ENCODE measurements around the gene MLPH. TPM values are rescaled to one million over a fixed set of nuclear protein-coding genes. Genes with fewer than 3 reads are reported as not detected.

The MLPH gene
- polyA plus RNA-seq, 1 of the 3 experiments (the other 2 are of a cell fraction), result 93.6 TPM

DNA sequence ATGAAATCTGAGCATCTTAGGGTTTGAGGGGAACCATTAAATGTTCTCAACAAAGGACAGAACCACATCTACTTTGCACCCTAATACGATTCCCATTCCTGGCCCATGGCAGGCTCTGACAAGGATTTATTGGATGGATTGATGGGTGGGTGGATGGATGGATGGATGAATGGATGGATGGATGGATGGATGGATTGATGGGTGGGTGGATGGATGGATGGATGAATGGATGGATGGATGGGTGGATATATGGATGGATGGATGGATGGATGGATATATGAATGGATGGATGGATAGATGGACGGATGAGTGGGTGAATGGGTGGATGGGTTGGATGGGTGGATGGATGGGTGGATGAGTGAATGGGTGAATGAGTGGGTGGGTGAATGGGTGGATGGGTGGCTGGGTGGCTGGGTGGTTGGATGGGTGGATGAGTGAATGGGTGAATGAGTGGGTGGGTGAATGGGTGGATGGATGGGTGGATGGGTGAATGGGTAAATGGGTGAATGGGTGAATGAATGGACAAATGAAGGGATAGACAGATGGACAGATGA is 29.6 kb upstream of the MLPH start (continued):
- TF ChIP-seq, protein P1, sequence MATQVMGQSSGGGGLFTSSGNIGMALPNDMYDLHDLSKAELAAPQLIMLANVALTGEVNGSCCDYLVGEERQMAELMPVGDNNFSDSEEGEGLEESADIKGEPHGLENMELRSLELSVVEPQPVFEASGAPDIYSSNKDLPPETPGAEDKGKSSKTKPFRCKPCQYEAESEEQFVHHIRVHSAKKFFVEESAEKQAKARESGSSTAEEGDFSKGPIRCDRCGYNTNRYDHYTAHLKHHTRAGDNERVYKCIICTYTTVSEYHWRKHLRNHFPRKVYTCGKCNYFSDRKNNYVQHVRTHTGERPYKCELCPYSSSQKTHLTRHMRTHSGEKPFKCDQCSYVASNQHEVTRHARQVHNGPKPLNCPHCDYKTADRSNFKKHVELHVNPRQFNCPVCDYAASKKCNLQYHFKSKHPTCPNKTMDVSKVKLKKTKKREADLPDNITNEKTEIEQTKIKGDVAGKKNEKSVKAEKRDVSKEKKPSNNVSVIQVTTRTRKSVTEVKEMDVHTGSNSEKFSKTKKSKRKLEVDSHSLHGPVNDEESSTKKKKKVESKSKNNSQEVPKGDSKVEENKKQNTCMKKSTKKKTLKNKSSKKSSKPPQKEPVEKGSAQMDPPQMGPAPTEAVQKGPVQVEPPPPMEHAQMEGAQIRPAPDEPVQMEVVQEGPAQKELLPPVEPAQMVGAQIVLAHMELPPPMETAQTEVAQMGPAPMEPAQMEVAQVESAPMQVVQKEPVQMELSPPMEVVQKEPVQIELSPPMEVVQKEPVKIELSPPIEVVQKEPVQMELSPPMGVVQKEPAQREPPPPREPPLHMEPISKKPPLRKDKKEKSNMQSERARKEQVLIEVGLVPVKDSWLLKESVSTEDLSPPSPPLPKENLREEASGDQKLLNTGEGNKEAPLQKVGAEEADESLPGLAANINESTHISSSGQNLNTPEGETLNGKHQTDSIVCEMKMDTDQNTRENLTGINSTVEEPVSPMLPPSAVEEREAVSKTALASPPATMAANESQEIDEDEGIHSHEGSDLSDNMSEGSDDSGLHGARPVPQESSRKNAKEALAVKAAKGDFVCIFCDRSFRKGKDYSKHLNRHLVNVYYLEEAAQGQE (IDR thresholded peaks at IDR 0.05; ENCODE audit: low read depth, low read length), result no peak
- TF ChIP-seq, protein P2, sequence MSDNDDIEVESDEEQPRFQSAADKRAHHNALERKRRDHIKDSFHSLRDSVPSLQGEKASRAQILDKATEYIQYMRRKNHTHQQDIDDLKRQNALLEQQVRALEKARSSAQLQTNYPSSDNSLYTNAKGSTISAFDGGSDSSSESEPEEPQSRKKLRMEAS (IDR thresholded peaks at IDR 0.05; ENCODE audit: low read depth), result no peak
- TF ChIP-seq NFIC (IDR thresholded peaks at IDR 0.05; ENCODE audit: borderline replicate concordance), result no peak

DNA sequence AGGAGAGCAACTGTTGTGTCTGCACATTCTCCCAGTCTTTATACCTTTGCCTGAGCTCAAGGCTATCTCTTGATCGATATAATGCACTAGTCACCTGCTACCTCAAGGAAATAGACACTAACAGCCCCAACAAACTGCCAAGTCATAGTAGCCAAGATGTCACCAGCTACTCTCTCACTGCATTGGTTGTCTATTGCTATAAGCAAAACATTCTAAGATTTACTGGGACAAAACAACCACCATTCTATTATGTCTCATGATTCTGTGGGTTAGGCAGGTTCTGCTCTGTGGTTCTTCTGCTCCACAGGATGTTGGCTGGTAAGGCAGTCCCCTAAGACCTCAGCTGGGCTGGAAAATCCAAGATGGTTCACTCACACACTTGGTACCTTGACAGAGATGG is 28.5 kb upstream of the MLPH start:
- H2AFZ ChIP-seq (ENCODE audit: low read depth), result no peak overlapping the region
- H3K4me3 ChIP-seq (ENCODE audit: low read depth in 2 of 2, low read length in 1 of 2), result no peak overlapping the region
- H3K4me2 ChIP-seq, result no peak overlapping the region
- no peak overlapping the region for H3K27ac ChIP-seq (ENCODE audit: low read depth in 2 of 2, low read length in 1 of 2)
- peaks cover 5% of the 10 kb centered on the region for H3F3A ChIP-seq (replicated peaks; ENCODE audit: insufficient read depth)
- TF ChIP-seq ELF1 (IDR thresholded peaks at IDR 0.05), result no peak
- no peak for TF ChIP-seq RCOR1 (IDR thresholded peaks at IDR 0.05; ENCODE audit: low read length)
- TF ChIP-seq MXI1 (IDR thresholded peaks at IDR 0.05; ENCODE audit: low read depth, low read length), result no peak
- TF ChIP-seq, protein P3, sequence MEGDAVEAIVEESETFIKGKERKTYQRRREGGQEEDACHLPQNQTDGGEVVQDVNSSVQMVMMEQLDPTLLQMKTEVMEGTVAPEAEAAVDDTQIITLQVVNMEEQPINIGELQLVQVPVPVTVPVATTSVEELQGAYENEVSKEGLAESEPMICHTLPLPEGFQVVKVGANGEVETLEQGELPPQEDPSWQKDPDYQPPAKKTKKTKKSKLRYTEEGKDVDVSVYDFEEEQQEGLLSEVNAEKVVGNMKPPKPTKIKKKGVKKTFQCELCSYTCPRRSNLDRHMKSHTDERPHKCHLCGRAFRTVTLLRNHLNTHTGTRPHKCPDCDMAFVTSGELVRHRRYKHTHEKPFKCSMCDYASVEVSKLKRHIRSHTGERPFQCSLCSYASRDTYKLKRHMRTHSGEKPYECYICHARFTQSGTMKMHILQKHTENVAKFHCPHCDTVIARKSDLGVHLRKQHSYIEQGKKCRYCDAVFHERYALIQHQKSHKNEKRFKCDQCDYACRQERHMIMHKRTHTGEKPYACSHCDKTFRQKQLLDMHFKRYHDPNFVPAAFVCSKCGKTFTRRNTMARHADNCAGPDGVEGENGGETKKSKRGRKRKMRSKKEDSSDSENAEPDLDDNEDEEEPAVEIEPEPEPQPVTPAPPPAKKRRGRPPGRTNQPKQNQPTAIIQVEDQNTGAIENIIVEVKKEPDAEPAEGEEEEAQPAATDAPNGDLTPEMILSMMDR (IDR thresholded peaks at IDR 0.05), result no peak
- no peak for TF ChIP-seq NFIC (IDR thresholded peaks at IDR 0.05; ENCODE audit: borderline replicate concordance)
- TF ChIP-seq, protein P4, sequence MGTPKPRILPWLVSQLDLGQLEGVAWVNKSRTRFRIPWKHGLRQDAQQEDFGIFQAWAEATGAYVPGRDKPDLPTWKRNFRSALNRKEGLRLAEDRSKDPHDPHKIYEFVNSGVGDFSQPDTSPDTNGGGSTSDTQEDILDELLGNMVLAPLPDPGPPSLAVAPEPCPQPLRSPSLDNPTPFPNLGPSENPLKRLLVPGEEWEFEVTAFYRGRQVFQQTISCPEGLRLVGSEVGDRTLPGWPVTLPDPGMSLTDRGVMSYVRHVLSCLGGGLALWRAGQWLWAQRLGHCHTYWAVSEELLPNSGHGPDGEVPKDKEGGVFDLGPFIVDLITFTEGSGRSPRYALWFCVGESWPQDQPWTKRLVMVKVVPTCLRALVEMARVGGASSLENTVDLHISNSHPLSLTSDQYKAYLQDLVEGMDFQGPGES (IDR thresholded peaks at IDR 0.05; ENCODE audit: low read depth, low read length), result no peak
- TF ChIP-seq, protein P2 (IDR thresholded peaks at IDR 0.05; ENCODE audit: low read depth), result no peak
- no peak for TF ChIP-seq RXRA (IDR thresholded peaks at IDR 0.05; ENCODE audit: borderline replicate concordance, low read depth)
- TF ChIP-seq RAD21 (IDR thresholded peaks at IDR 0.05; ENCODE audit: low read length), result no peak
- TF ChIP-seq TEAD4 (IDR thresholded peaks at IDR 0.05; ENCODE audit: borderline replicate concordance, insufficient read depth), result no peak
- TF ChIP-seq RFX5 (IDR thresholded peaks at IDR 0.05; ENCODE audit: low read length), result no peak
- no peak for TF ChIP-seq GATA2 (CRISPR knock-in tag; IDR thresholded peaks at IDR 0.05)
- no peak for TF ChIP-seq TAF1 (IDR thresholded peaks at IDR 0.05; ENCODE audit: borderline replicate concordance, low read depth, low read length)
- no peak for DNase-seq
- H3K9me3 ChIP-seq, result no peaks in the 10 kb centered on the region
- ChIA-PET POLR2A (no interaction called here), CTCF (interaction anchor here (1.1 to 1.5 kb wide), 5 partner anchors 12 to 54 kb away, joined by 4 to 8 read pairs (median 4); no protein-coding TSS in a partner anchor)
- no peaks in the 10 kb centered on the region for H4K20me1 ChIP-seq (ENCODE audit: insufficient read depth)
- WGBS (ENCODE audit: low lambda C conversion rate), result 47% methylated on average over 1 of the region's 1 CpG
- H3K27me3 ChIP-seq (ENCODE audit: insufficient read depth), result no peaks in the 10 kb centered on the region
- H3K4me1 ChIP-seq (ENCODE audit: control insufficient read depth in 1 of 2, insufficient read depth in 2 of 2, low read depth in 1 of 2, low read length in 1 of 2), result peaks cover 0 to 2% of the 10 kb centered on the region in 2 experiments; a peak in 1 of 4 replicates
- H3K9ac ChIP-seq, result no peak overlapping the region
- H3K36me3 ChIP-seq (replicated peaks in 1 of 2; ENCODE audit: control insufficient read depth in 1 of 2, insufficient read depth in 2 of 2, low read length in 1 of 2), result no peaks in the 10 kb centered on the region
- H3K9me2 ChIP-seq, result no peaks in the 10 kb centered on the region
- no peaks in the 10 kb centered on the region for H3K79me2 ChIP-seq (ENCODE audit: insufficient read depth)
